ENCODE data around the gene PRRT1B.
"Not testable (repeated sequence)": the region's sequence is repeated elsewhere in the genome, so short reads cannot be mapped to it uniquely, and the experiment has no call there.

The PRRT1B gene

GRCh38 chr9:131550465-131550864, 5.1 kb downstream of the PRRT1B start:
- DNase-seq (ENCODE audit: low read depth): not testable (repeated sequence)

GRCh38 chr9:131552030-131552429, 6.7 kb downstream of the PRRT1B start:
- no peak for DNase-seq (ENCODE audit: low read depth)

GRCh38 chr9:131554087-131554842, 8.9 kb downstream of the PRRT1B start:
- DNase-seq (ENCODE audit: low read depth): no peak

- no peak for DNase-seq (ENCODE audit: low read depth)
These were observed 9.6 kb downstream of the PRRT1B start for GRCh38 chr9:131554843-131555351.

- no peak for DNase-seq (ENCODE audit: low read depth)
These were observed 10.7 kb downstream of the PRRT1B start for GRCh38 chr9:131555841-131556673.

GRCh38 chr9:131557855-131558548, 12.7 kb downstream of the PRRT1B start:
- no peak for DNase-seq (ENCODE audit: low read depth)

- DNase-seq (ENCODE audit: low read depth): no peak
These were observed 14.2 kb downstream of the PRRT1B start for GRCh38 chr9:131559421-131560000.

GRCh38 chr9:131562032-131562959, 17.0 kb downstream of the PRRT1B start:
- DNase-seq (ENCODE audit: low read depth): no peak

- no peak for DNase-seq (ENCODE audit: low read depth)
These were observed 20.0 kb downstream of the PRRT1B start for GRCh38 chr9:131565369-131565768.

GRCh38 chr9:131566158-131566557, 20.8 kb downstream of the PRRT1B start:
- DNase-seq (ENCODE audit: low read depth): no peak

- DNase-seq (ENCODE audit: low read depth): no peak
These were observed 22.6 kb downstream of the PRRT1B start for GRCh38 chr9:131567910-131568309.

GRCh38 chr9:131574730-131575640, 29.7 kb downstream of the PRRT1B start:
- no peak for DNase-seq (ENCODE audit: low read depth)

- DNase-seq (ENCODE audit: low read depth): no peak
These were observed 30.9 kb downstream of the PRRT1B start for GRCh38 chr9:131575946-131576853.

GRCh38 chr9:131577005-131578000, 32.0 kb downstream of the PRRT1B start:
- no peak for DNase-seq (ENCODE audit: low read depth)

GRCh38 chr9:131578021-131578420, 32.7 kb downstream of the PRRT1B start:
- no peak for DNase-seq (ENCODE audit: low read depth)

GRCh38 chr9:131578731-131579504, 33.6 kb downstream of the PRRT1B start:
- DNase-seq (ENCODE audit: low read depth): no peak

GRCh38 chr9:131579789-131580211, 34.5 kb downstream of the PRRT1B start:
- no peak for DNase-seq (ENCODE audit: low read depth)

Data from fibroblast of gingiva (primary cell).